Cerebellar nuclear complex (tissue), 1 donor: ENCODE measurements around the gene PGLYRP1.

Source experiments
- DNase-seq, 2 experiments: peaks; one replicate each; lab custom pipeline; 2025; lab: John Stamatoyannopoulos, UW

Gene PGLYRP1

GRCh38 chr19:46022431-46023310, at the start of gene PGLYRP1:
TSS of gene PGLYRP1 (minus strand) at chr19:46023053. CDS start at chr19:46023021, 32 bp downstream.
- DNase-seq = no peak

- no peak for DNase-seq
These were observed 47.0 kb upstream of the PGLYRP1 start for GRCh38 chr19:46069806-46070341.

GRCh38 chr19:46068345-46069258, 45.7 kb upstream of the PGLYRP1 start:
- DNase-seq = no peak

GRCh38 chr19:46067691-46068090, 44.8 kb upstream of the PGLYRP1 start:
- no peak for DNase-seq

- DNase-seq = no peak
These were observed 43.6 kb upstream of the PGLYRP1 start for GRCh38 chr19:46066471-46066870.

- no peak for DNase-seq
These were observed 42.7 kb upstream of the PGLYRP1 start for GRCh38 chr19:46065486-46066071.

GRCh38 chr19:46063201-46063600, 40.3 kb upstream of the PGLYRP1 start:
- DNase-seq = no peak

- DNase-seq = no peak
These were observed 37.2 kb upstream of the PGLYRP1 start for GRCh38 chr19:46060012-46060411.

GRCh38 chr19:46058778-46059177, 35.9 kb upstream of the PGLYRP1 start:
- no peak for DNase-seq

GRCh38 chr19:46056536-46056935, 33.7 kb upstream of the PGLYRP1 start:
- DNase-seq = no peak

- DNase-seq = no peak
These were observed 30.0 kb upstream of the PGLYRP1 start for GRCh38 chr19:46052896-46053295.

GRCh38 chr19:46049597-46049996, 26.7 kb upstream of the PGLYRP1 start:
- DNase-seq = no peak

- no peak for DNase-seq
These were observed 20.7 kb upstream of the PGLYRP1 start for GRCh38 chr19:46043519-46043918.

GRCh38 chr19:46042252-46042883, 19.5 kb upstream of the PGLYRP1 start:
- no peak for DNase-seq

- no peak for DNase-seq
These were observed 18.2 kb upstream of the PGLYRP1 start, which contains the start of gene IGFL4 for GRCh38 chr19:46040952-46041500. TSS of gene IGFL4 (minus strand) at chr19:46041002. CDS start at chr19:46040962, 40 bp downstream.

- DNase-seq = no peak
These were observed 17.3 kb upstream of the PGLYRP1 start for GRCh38 chr19:46040125-46040524.

- DNase-seq = no peak
These were observed 13.9 kb upstream of the PGLYRP1 start for GRCh38 chr19:46036744-46037128.

GRCh38 chr19:46035986-46036743, 13.3 kb upstream of the PGLYRP1 start:
- DNase-seq = no peak

- DNase-seq = no peak
These were observed 12.7 kb upstream of the PGLYRP1 start for GRCh38 chr19:46035546-46035945.

GRCh38 chr19:46033401-46033800, 10.5 kb upstream of the PGLYRP1 start:
- no peak for DNase-seq
